Transverse colon (tissue), 4 donors: ENCODE measurements around the gene TLR6. TPM values are rescaled to one million over a fixed set of nuclear protein-coding genes. Genes with fewer than 3 reads are reported as not detected.
A peak's percentile ranks its signal among the peaks of the same experiment; 100 is the strongest.

ENCODE experiments used
- DNase-seq: peaks from one replicate; pipeline ENCODE4 v3.0.0-alpha.2; 2019
- H3K27ac ChIP-seq, 4 donors: fragments of 200-600 bp; sonication (generic); 2 replicates each; pipeline ENCODE4 v1.5.1; 2016 to 2018; ENCODE audit warnings: inconsistent platforms in 4 of 4
- H3K27me3 ChIP-seq: fragments of 200-600 bp; sonication (generic); 2 replicates; pipeline ENCODE4 v1.5.1; 2017; ENCODE audit warnings: inconsistent platforms
- H3K36me3 ChIP-seq, 4 donors: fragments of 200-600 bp; sonication (generic); 2 replicates each; pipeline ENCODE4 v1.5.1; 2017 to 2019; ENCODE audit warnings: inconsistent platforms in 4 of 4
- H3K4me1 ChIP-seq, 4 donors: fragments of 200-600 bp; sonication (generic); 2 replicates each; pipeline ENCODE4 v1.5.1; 2017 to 2020; ENCODE audit warnings: inconsistent platforms in 4 of 4
- H3K4me3 ChIP-seq, 4 donors: fragments of 200-600 bp; sonication (generic); 1 replicate in 1 of 4; 2 replicates in 3 of 4; pipeline versions ENCODE4 v1.5.1 to v1.6.1; 2017 to 2019; ENCODE audit warnings: inconsistent platforms in 4 of 4
- H3K9me3 ChIP-seq, 2 donors: fragments of 200-600 bp; sonication (generic); 2 replicates each; pipeline ENCODE4 v1.5.1; 2017 to 2019; ENCODE audit warnings: inconsistent platforms in 2 of 2
- EP300 ChIP-seq: sonication (generic); formaldehyde crosslinking; IDR thresholded peaks from one replicate; pipeline ENCODE4 v1.6.1; 2017; ENCODE audit warnings: antibody characterized with exemption, low read depth
- POLR2A ChIP-seq: fragments of 450-650 bp; IDR thresholded peaks from one replicate; pipeline ENCODE4 v1.6.1; 2016; ENCODE audit warnings: antibody characterized with exemption, mild to moderate bottlenecking, moderate library complexity
- POLR2AphosphoS5 ChIP-seq, 3 donors: sonication (generic); formaldehyde crosslinking; IDR thresholded peaks; one replicate each; pipeline ENCODE4 v1.6.1; 2016; ENCODE audit warnings: antibody characterized with exemption in 3 of 3
- WGBS, 2 donors: methylation state at CpG; one replicate each; pipeline ENCODE4 v1.1.5; 2018; ENCODE audit warnings: low coverage in 1 of 2; 5-methylcytosine and 5-hydroxymethylcytosine counted together
- in situ Hi-C, 4 donors: fragments of 200-750 bp; cut with MboI; loops; one replicate each; pipeline versions ENCODE4 v1.15.0 to v1.15.1; 2017; ENCODE audit warnings: low sequenced_read_pairs in 3 of 4, low pct_ligation_motif_present in 1 of 4, low pct_unique_long_range_greater_than_20kb in 1 of 4
- intact Hi-C: fragments of 100-400 bp; cut with DNase I; formaldehyde crosslinking; loops from one replicate; pipeline ENCODE4 v1.15.1; 2023; ENCODE audit warnings: low total_unique reads
- total RNA-seq, 4 donors: library from RNA; depleted of rRNA; stranded (reverse); fragments of >200 nt; gene quantifications; one replicate each; pipeline ENCODE4 v1.1.0, GENCODE V29; 2016
- TF ChIP-seq, protein P1 (sequence below), 5 experiments: fragments of 200-600 bp in 3 of 5; fragments of 450-650 bp in 2 of 5; sonication (generic) in 3 of 5; IDR thresholded peaks; 1 replicate in 2 of 5; 2 replicates in 3 of 5; pipeline ENCODE4 v1.5.1; 2016 to 2017; ENCODE audit warnings: antibody characterized with exemption in 5 of 5, inconsistent platforms in 3 of 5, mild to moderate bottlenecking in 2 of 5, moderate library complexity in 1 of 5

Gene TLR6
- total RNA-seq, 4 donors from 2014 or later, result 1.6 to 5.9 (median 3.3) TPM

DNA sequence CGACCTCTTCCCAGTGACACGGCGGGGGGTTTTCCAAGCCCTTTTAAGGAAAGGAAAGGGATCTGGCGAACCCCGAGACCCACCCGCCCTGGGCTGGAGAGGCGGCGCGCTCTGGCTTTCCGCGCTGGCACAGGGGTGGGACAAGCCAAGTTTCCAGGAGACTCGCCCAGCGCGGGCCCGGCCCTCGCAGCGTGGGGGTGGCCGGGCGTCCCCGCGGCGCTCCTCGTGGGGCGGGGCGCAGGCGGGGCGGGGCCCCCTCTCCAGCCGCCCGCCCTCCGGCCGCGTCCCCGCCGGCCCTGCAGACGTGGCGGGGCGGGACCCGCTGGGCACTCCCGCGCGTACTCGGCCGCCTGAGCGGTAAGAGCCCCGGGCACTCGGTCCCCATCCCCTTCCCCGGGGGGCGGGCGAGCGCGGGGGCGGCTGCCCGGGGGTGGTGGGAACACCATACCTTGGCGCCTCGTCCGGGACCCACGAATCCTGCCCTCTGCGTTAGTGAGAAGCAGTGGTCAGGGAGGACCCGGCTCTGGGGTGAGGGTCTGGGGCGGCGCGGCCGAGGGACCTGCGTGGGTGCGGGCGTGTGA is 11.0 kb upstream of the TLR6 start, which contains the start of gene FAM114A1:
Gene FAM114A1 (plus strand): TSS at position 329 of the 581 bp plus-strand sequence. CDS start 10,273 bp downstream, outside the sequence.
- Histone ChIP-seq H3K36me3 (no peaks in the 10 kb centered on the region), H3K27ac (peak within 1 kb of the TSS; percentile 93 to 98 (median 97)), H3K9me3 (no peaks in the 10 kb centered on the region), H3K4me3 (peak within 1 kb of the TSS; percentile 71 to 95 (median 80)), H3K4me1 (peaks cover 0 to 62% (median 37%) of the 10 kb centered on the region in 4 donors), H3K27me3 (no peaks in the 10 kb centered on the region)
- TF ChIP-seq EP300 (no peak), POLR2A (peak; percentile 72), POLR2AphosphoS5 (IDR thresholded peaks at IDR 0.05) (peak in 2 of 3 donors; percentile 91)
- intact Hi-C loops, result no loop called here
- DNase-seq, result peak; percentile 89
- in situ Hi-C loops, result no loop called here
- 3% methylated on average over 14 of the region's 66 CpGs; no CpG with 5 or more reads in 1 of the 2 donors for WGBS, 2 donors

DNA sequence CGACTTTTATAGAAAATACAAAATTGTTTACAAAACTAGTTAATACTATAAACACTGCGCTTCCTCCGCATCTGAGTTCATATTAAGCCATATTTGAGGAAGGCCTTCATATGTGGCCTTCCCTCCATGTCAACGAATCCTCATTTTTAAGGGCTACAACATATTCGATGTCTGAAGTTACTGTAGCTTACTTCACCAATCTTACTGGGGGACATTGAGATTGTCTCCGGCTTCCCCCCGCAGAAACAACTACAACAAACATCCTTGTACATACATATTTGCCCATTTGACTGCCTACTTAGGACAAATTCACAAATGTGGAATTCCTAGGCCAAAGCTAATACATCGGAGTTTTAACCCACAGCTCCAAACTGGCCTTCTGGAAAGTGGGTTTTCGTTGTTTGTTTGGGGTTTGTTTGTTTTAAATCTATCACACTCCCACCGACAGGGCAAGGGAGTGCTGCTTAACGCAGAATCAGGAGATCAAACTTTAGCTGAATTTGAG is 10.4 kb upstream of the TLR6 start:
- 41 to 58% methylated on average over 5 to 11 of the region's 11 CpGs for WGBS, 2 donors
- no peak for DNase-seq
- Histone ChIP-seq H3K4me3 (peak overlapping the region; percentile 27 to 87 (median 72)), H3K9me3 (no peaks in the 10 kb centered on the region), H3K4me1 (peaks cover 0 to 57% (median 32%) of the 10 kb centered on the region in 4 donors), H3K27ac (peak overlapping the region; percentile 93 to 98 (median 97)), H3K36me3 (no peaks in the 10 kb centered on the region), H3K27me3 (no peaks in the 10 kb centered on the region)
- no peak for TF ChIP-seq POLR2A
- TF ChIP-seq, protein P1, sequence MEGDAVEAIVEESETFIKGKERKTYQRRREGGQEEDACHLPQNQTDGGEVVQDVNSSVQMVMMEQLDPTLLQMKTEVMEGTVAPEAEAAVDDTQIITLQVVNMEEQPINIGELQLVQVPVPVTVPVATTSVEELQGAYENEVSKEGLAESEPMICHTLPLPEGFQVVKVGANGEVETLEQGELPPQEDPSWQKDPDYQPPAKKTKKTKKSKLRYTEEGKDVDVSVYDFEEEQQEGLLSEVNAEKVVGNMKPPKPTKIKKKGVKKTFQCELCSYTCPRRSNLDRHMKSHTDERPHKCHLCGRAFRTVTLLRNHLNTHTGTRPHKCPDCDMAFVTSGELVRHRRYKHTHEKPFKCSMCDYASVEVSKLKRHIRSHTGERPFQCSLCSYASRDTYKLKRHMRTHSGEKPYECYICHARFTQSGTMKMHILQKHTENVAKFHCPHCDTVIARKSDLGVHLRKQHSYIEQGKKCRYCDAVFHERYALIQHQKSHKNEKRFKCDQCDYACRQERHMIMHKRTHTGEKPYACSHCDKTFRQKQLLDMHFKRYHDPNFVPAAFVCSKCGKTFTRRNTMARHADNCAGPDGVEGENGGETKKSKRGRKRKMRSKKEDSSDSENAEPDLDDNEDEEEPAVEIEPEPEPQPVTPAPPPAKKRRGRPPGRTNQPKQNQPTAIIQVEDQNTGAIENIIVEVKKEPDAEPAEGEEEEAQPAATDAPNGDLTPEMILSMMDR (IDR thresholded peaks at IDR 0.05), result peak in 1 of 5 experiments; percentile 18
- intact Hi-C loops (no loop called here), in situ Hi-C loops (no loop called here)

DNA sequence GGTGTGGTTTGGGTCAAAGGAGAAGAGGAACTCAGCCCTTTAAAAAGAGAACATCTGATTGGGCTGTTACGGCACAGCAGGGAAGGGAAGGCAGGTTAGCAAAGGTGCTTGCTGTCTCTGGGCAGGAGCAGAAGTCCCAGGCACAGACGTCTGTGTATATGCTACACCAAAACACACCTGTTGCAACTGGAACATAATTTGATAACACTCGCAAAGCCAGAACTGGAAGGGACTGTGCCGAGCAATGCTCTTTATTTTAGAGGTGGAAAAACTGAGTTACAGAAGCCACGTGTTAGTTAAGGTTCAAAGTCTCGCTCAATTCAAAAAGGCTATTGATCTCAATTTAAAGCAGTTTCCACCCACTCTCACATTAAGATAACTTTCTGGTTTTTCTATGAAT is 8.8 kb upstream of the TLR6 start:
- no peaks in the 10 kb centered on the region for H3K9me3 ChIP-seq
- in situ Hi-C loops (no loop called here), intact Hi-C loops (no loop called here)
- WGBS, 2 donors, result 42 to 75% methylated on average over 2 to 6 of the region's 6 CpGs
- no peak overlapping the region for H3K4me3 ChIP-seq
- H3K27me3 ChIP-seq, result no peaks in the 10 kb centered on the region
- H3K4me1 ChIP-seq, result peaks cover 0 to 47% (median 28%) of the 10 kb centered on the region in 4 donors
- no peaks in the 10 kb centered on the region for H3K36me3 ChIP-seq
- peak; percentile 61 for DNase-seq
- TF ChIP-seq, protein P1 (IDR thresholded peaks at IDR 0.05), result no peak
- TF ChIP-seq POLR2A (peak; percentile 43), POLR2AphosphoS5 (IDR thresholded peaks at IDR 0.05) (peak in 2 of 3 donors; percentile 54 to 57)
- peak overlapping the region; percentile 81 to 97 (median 88) for H3K27ac ChIP-seq

- Histone ChIP-seq H3K4me1 (peaks cover 1 to 35% (median 12%) of the 10 kb centered on the region in 4 donors), H3K27me3 (no peaks in the 10 kb centered on the region), H3K36me3 (no peaks in the 10 kb centered on the region), H3K4me3 (no peak overlapping the region), H3K9me3 (no peaks in the 10 kb centered on the region), H3K27ac (no peak overlapping the region)
- in situ Hi-C loops (loop anchor here in 1 of 4 donors (5.0 kb wide), 1 partner anchor 104 kb away; no protein-coding TSS in a partner anchor), intact Hi-C loops (no loop called here)
- WGBS, 2 donors, result 91% methylated on average over 4 of the region's 4 CpGs; no CpG with 5 or more reads in 1 of the 2 donors
- no peak for DNase-seq
- TF ChIP-seq EP300, result no peak
- TF ChIP-seq POLR2AphosphoS5 (IDR thresholded peaks at IDR 0.05), result no peak
- no peak for TF ChIP-seq POLR2A
- TF ChIP-seq, protein P1 (IDR thresholded peaks at IDR 0.05), result no peak
Observed at GRCh38 chr4:38861791-38862190, 5.2 kb upstream of the TLR6 start.
